Keratinocyte (primary cell): ENCODE results near the gene RNF19B. TPM values are rescaled to one million over a fixed set of nuclear protein-coding genes. Genes with fewer than 3 reads are reported as not detected.
A peak's percentile ranks its signal among the peaks of the same experiment; 100 is the strongest.

Source experiments
- DNase-seq: peaks from one replicate; pipeline ENCODE4 v3.0.0-alpha.2; 2011; ENCODE audit warnings: low read depth, missing footprints, low spot score
- FAIRE-seq: peaks from 2 replicates; lab custom pipeline; 2011; peaks lifted over from hg19 to GRCh38; lab: Jason Lieb, UNC
- H2AFZ ChIP-seq: 2 replicates; pipeline ENCODE4 v1.6.0; 2012; ENCODE audit warnings: low read length, control low read depth, inconsistent platforms; ENCODE audit not compliant: control insufficient read depth
- H3K27ac ChIP-seq: 2 replicates; pipeline ENCODE4 v1.5.1; 2011; ENCODE audit warnings: low read length; ENCODE audit not compliant: control insufficient read depth, insufficient read depth
- H3K27me3 ChIP-seq: 3 replicates; pipeline ENCODE4 v1.6.0; 2011; ENCODE audit warnings: low read length; ENCODE audit not compliant: control insufficient read depth, insufficient read depth; ENCODE audit errors: extremely low read depth
- H3K36me3 ChIP-seq, 2 experiments: 2 replicates in 1 of 2; 3 replicates in 1 of 2; pipeline ENCODE4 v1.5.1; 2011; ENCODE audit warnings: low read length in 2 of 2, mild to moderate bottlenecking in 1 of 2; ENCODE audit not compliant: control insufficient read depth in 2 of 2, insufficient read depth in 2 of 2; ENCODE audit errors: extremely low read depth in 1 of 2
- H3K4me1 ChIP-seq: 3 replicates; pipeline ENCODE4 v1.5.1; 2011; ENCODE audit warnings: low read length; ENCODE audit not compliant: control insufficient read depth, insufficient read depth; ENCODE audit errors: extremely low read depth
- H3K4me2 ChIP-seq: 3 replicates; pipeline ENCODE4 v1.6.0; 2011; ENCODE audit warnings: low read depth, low read length; ENCODE audit not compliant: control insufficient read depth, insufficient read depth; ENCODE audit errors: extremely low read depth
- H3K4me3 ChIP-seq, 3 experiments: fragments of 200-600 bp in 1 of 3; sonication (generic) in 1 of 3; 2 replicates in 2 of 3; 3 replicates in 1 of 3; pipeline ENCODE4 v1.5.1; 2011 to 2016; ENCODE audit warnings: low read length in 3 of 3, mild to moderate bottlenecking in 3 of 3, control low read depth in 2 of 3, inconsistent platforms in 1 of 3, low read depth in 1 of 3, mixed read lengths in 1 of 3, mixed run types in 1 of 3, moderate library complexity in 1 of 3; ENCODE audit not compliant: control insufficient read depth in 2 of 3, insufficient read depth in 2 of 3; ENCODE audit errors: extremely low read depth in 1 of 3
- H3K79me2 ChIP-seq: 2 replicates; pipeline ENCODE4 v1.6.0; 2012; ENCODE audit warnings: low read length; ENCODE audit not compliant: control insufficient read depth, insufficient read depth
- H3K9ac ChIP-seq: 3 replicates; pipeline ENCODE4 v1.6.0; 2011; ENCODE audit warnings: low read length; ENCODE audit not compliant: control insufficient read depth, insufficient read depth; ENCODE audit errors: extremely low read depth
- H3K9me1 ChIP-seq: 3 replicates; pipeline ENCODE4 v1.6.0; 2011; ENCODE audit warnings: low read length; ENCODE audit not compliant: control insufficient read depth, insufficient read depth; ENCODE audit errors: extremely low read depth
- H3K9me3 ChIP-seq: 2 replicates; pipeline ENCODE4 v1.5.1; 2012; ENCODE audit warnings: low read depth, low read length; ENCODE audit not compliant: control insufficient read depth
- H4K20me1 ChIP-seq: 3 replicates; pipeline ENCODE4 v1.6.0; 2011; ENCODE audit warnings: low read length; ENCODE audit not compliant: control insufficient read depth, insufficient read depth; ENCODE audit errors: extremely low read depth
- CTCF ChIP-seq, 3 experiments: IDR thresholded peaks in 1 of 3; conservative IDR thresholded peaks in 1 of 3; optimal IDR thresholded peaks in 1 of 3; 2 replicates in 2 of 3; 3 replicates in 1 of 3; pipeline versions ENCODE3 to v1.5.1; 2011; ENCODE audit warnings: low read length in 3 of 3, mild to moderate bottlenecking in 3 of 3, moderate library complexity in 2 of 3, control low read depth in 1 of 3, inconsistent platforms in 1 of 3; ENCODE audit not compliant: insufficient read depth in 2 of 3; ENCODE audit errors: extremely low read depth in 1 of 3
- EZH2 ChIP-seq: IDR thresholded peaks from one replicate; pipeline ENCODE4 v1.6.1; 2012; ENCODE audit warnings: inconsistent platforms, mild to moderate bottlenecking, low read length, moderate library complexity
- dilution Hi-C: fragments of 300-500 bp; cut with MboI; formaldehyde crosslinking; loops from one replicate; pipeline ENCODE4 v1.7.0; 2020; ENCODE audit warnings: low sequenced_read_pairs; ENCODE audit not compliant: extremely low pct_ligation_motif_present
- polyA plus RNA-seq, 5 experiments: library from polyadenylated mRNA; depleted of rRNA in 3 of 5; stranded (reverse) in 3 of 5; stranded (forward) in 1 of 5; unstranded in 1 of 5; fragments of >200 nt; gene quantifications; 1 replicate in 1 of 5; 2 replicates in 3 of 5; 3 replicates in 1 of 5; pipeline versions ENCODE4 v1.2.1 to v1.2.3, GENCODE V29; 2011 to 2012; ENCODE audit warnings: missing spikeins in 2 of 5, low read depth in 1 of 5, low replicate concordance in 1 of 5

Gene RNF19B
- polyA plus RNA-seq, 1 donor (not counting 4 experiments of a cell fraction or from before 2014, with no cell fraction given) = 33.5 TPM

- H4K20me1 ChIP-seq = no peaks in the 10 kb centered on the region
- H3K4me3 ChIP-seq = peak overlapping the region in 1 of 3 experiments; percentile 26
- DNase-seq = peak; percentile 94
- peaks cover 19% of the 10 kb centered on the region for H3K4me1 ChIP-seq
- H3K36me3 ChIP-seq = no peaks in the 10 kb centered on the region
- H2AFZ ChIP-seq = peak overlapping the region; percentile 27
- peak; percentile 96 for FAIRE-seq
- H3K9me1 ChIP-seq = no peaks in the 10 kb centered on the region
- dilution Hi-C loops = no loop called here
- H3K79me2 ChIP-seq = no peaks in the 10 kb centered on the region
- H3K9ac ChIP-seq = peak overlapping the region; percentile 76
- H3K9me3 ChIP-seq = no peaks in the 10 kb centered on the region
- no peaks in the 10 kb centered on the region for H3K27me3 ChIP-seq
- peak overlapping the region; percentile 76 for H3K4me2 ChIP-seq
- TF ChIP-seq CTCF (optimal IDR thresholded peaks at IDR 0.05 in 1 of 3, IDR thresholded peaks at IDR 0.05 in 1 of 3, conservative IDR thresholded peaks at IDR 0.05 in 1 of 3; ENCODE audit: extremely low read depth in 1 of 3, insufficient read depth in 2 of 3, low read length in 3 of 3) (no peak), EZH2 (no peak)
- H3K27ac ChIP-seq = peak overlapping the region; percentile 96
Measured at GRCh38 chr1:32981003-32981901, 16.6 kb upstream of the RNF19B start.

GRCh38 chr1:32980080-32980479 is 15.5 kb upstream of the RNF19B start:
- no peak overlapping the region for H3K4me3 ChIP-seq
- H3K9ac ChIP-seq = no peak overlapping the region
- no peak overlapping the region for H3K4me2 ChIP-seq
- no peak overlapping the region for H3K27ac ChIP-seq
- H3K36me3 ChIP-seq = no peaks in the 10 kb centered on the region
- no peaks in the 10 kb centered on the region for H4K20me1 ChIP-seq
- H3K9me3 ChIP-seq = no peaks in the 10 kb centered on the region
- no peak for FAIRE-seq
- DNase-seq = no peak
- dilution Hi-C loops = no loop called here
- H3K27me3 ChIP-seq = no peaks in the 10 kb centered on the region
- H3K79me2 ChIP-seq = no peaks in the 10 kb centered on the region
- H3K9me1 ChIP-seq = no peaks in the 10 kb centered on the region
- H3K4me1 ChIP-seq = peaks cover 19% of the 10 kb centered on the region
- no peak overlapping the region for H2AFZ ChIP-seq
- TF ChIP-seq CTCF (optimal IDR thresholded peaks at IDR 0.05 in 1 of 3, IDR thresholded peaks at IDR 0.05 in 1 of 3, conservative IDR thresholded peaks at IDR 0.05 in 1 of 3; ENCODE audit: extremely low read depth in 1 of 3, insufficient read depth in 2 of 3, low read length in 3 of 3) (no peak), EZH2 (no peak)
